GM23338 (cell line): ENCODE measurements around the gene THRB. TPM values are rescaled to one million over a fixed set of nuclear protein-coding genes. Genes with fewer than 3 reads are reported as not detected.

ENCODE experiments used
- ATAC-seq: fragments of 200-7000 bp; cut with Tn5 transposase; 3 replicates; pipeline ENCODE4 v1.9.1; 2020
- DNase-seq: peaks from one replicate; pipeline ENCODE4 v3.0.0-alpha.2; 2015; ENCODE audit warnings: low spot score
- H2AFZ ChIP-seq: fragments of 200-600 bp; sonication (generic); 2 replicates; pipeline ENCODE4 v1.8.0; 2016; ENCODE audit warnings: antibody characterized with exemption, mild to moderate bottlenecking, moderate library complexity
- H3F3A ChIP-seq: fragments of 200-600 bp; sonication (generic); replicated peaks from 2 replicates; pipeline ENCODE4 v1.8.0; 2017; ENCODE audit warnings: antibody characterized with exemption, mixed run types, low read depth
- H3K27ac ChIP-seq: fragments of 200-600 bp; sonication (generic); 2 replicates; pipeline ENCODE4 v1.6.1; 2016; ENCODE audit warnings: low read depth
- H3K27me3 ChIP-seq: fragments of 200-600 bp; sonication (generic); 2 replicates; pipeline ENCODE4 v1.8.0; 2016; ENCODE audit warnings: mild to moderate bottlenecking, mixed run types, moderate library complexity; ENCODE audit not compliant: insufficient read depth
- H3K36me3 ChIP-seq: fragments of 200-600 bp; sonication (generic); 2 replicates; pipeline ENCODE4 v1.8.0; 2016; ENCODE audit warnings: mild to moderate bottlenecking; ENCODE audit not compliant: insufficient read depth
- H3K4me1 ChIP-seq: fragments of 200-600 bp; sonication (generic); 2 replicates; pipeline ENCODE4 v1.8.0; 2016; ENCODE audit warnings: mild to moderate bottlenecking, moderate library complexity; ENCODE audit not compliant: insufficient read depth
- H3K4me2 ChIP-seq: fragments of 200-600 bp; sonication (generic); 2 replicates; pipeline ENCODE4 v1.7.1; 2017; ENCODE audit warnings: mixed run types
- H3K4me3 ChIP-seq: fragments of 200-600 bp; sonication (generic); 2 replicates; pipeline ENCODE4 v1.6.1; 2016; ENCODE audit warnings: mixed run types
- H3K79me2 ChIP-seq: fragments of 200-600 bp; sonication (generic); replicated peaks from 2 replicates; pipeline ENCODE4 v1.8.0; 2017; ENCODE audit warnings: mild to moderate bottlenecking; ENCODE audit not compliant: insufficient read depth
- H3K9me2 ChIP-seq: fragments of 200-600 bp; sonication (generic); 2 replicates; pipeline ENCODE4 v1.8.0; 2017; ENCODE audit not compliant: insufficient read depth
- H4K20me1 ChIP-seq: fragments of 200-600 bp; sonication (generic); replicated peaks from 2 replicates; pipeline ENCODE4 v1.8.0; 2017; ENCODE audit warnings: mild to moderate bottlenecking; ENCODE audit not compliant: insufficient read depth
- H3K27ac Mint-ChIP-seq: 2 replicates; pipeline ENCODE4 v1.8.0; 2020; ENCODE audit warnings: inconsistent platforms, mild to moderate bottlenecking, moderate library complexity, mixed read lengths
- H3K27me3 Mint-ChIP-seq: 3 replicates; pipeline ENCODE4 v1.8.0; 2022; ENCODE audit warnings: low read depth, mild to moderate bottlenecking, moderate library complexity, mixed read lengths, inconsistent platforms; ENCODE audit not compliant: insufficient read depth, poor library complexity
- H3K36me3 Mint-ChIP-seq: 3 replicates; pipeline ENCODE4 v1.8.0; 2021; ENCODE audit warnings: low read depth, mild to moderate bottlenecking, inconsistent platforms, moderate library complexity, mixed read lengths
- H3K4me1 Mint-ChIP-seq: 3 replicates; pipeline ENCODE4 v1.8.0; 2020; ENCODE audit warnings: mild to moderate bottlenecking, inconsistent platforms, mixed read lengths
- H3K4me3 Mint-ChIP-seq: 3 replicates; pipeline ENCODE4 v1.8.0; 2021; ENCODE audit warnings: moderate library complexity, mild to moderate bottlenecking, inconsistent platforms, mixed read lengths
- H3K9me3 Mint-ChIP-seq: 3 replicates; pipeline ENCODE4 v1.8.0; 2020; ENCODE audit warnings: moderate library complexity, mild to moderate bottlenecking, inconsistent platforms, mixed read lengths
- CREB1 ChIP-seq: fragments of 250-450 bp; sonication (Bioruptor Pico); IDR thresholded peaks from 2 replicates; pipeline ENCODE4 v1.5.0; 2020; ENCODE audit warnings: low read depth, mild to moderate bottlenecking, moderate library complexity
- EZH2 ChIP-seq: fragments of 200-600 bp; sonication (generic); IDR thresholded peaks from one replicate; pipeline ENCODE4 v1.8.0; 2017; ENCODE audit warnings: antibody characterized with exemption, mild to moderate bottlenecking, low read depth; ENCODE audit not compliant: unreplicated experiment
- EZH2phosphoT487 ChIP-seq: fragments of 200-600 bp; sonication (generic); IDR thresholded peaks from one replicate; pipeline ENCODE4 v1.8.1; 2018; ENCODE audit warnings: antibody characterized with exemption; ENCODE audit not compliant: unreplicated experiment
- JUNB ChIP-seq: IDR thresholded peaks from one replicate; pipeline ENCODE4 v1.6.1; 2016; ENCODE audit warnings: antibody characterized with exemption; ENCODE audit not compliant: unreplicated experiment
- NANOG ChIP-seq: IDR thresholded peaks from 2 replicates; pipeline ENCODE4 v1.6.1; 2016; ENCODE audit warnings: antibody characterized with exemption, borderline replicate concordance
- POLR2AphosphoS5 ChIP-seq: IDR thresholded peaks from 2 replicates; pipeline ENCODE4 v1.6.1; 2016; ENCODE audit warnings: antibody characterized with exemption, low read depth
- STAT1 ChIP-seq: IDR thresholded peaks from one replicate; pipeline ENCODE4 v1.6.1; 2016; ENCODE audit warnings: antibody characterized with exemption; ENCODE audit not compliant: unreplicated experiment
- ZNF114 ChIP-seq: fragments of 250-450 bp; sonication (Bioruptor Pico); IDR thresholded peaks from 2 replicates; pipeline ENCODE4 v1.5.0; 2020; ENCODE audit warnings: mild to moderate bottlenecking, moderate library complexity
- ZNF331 ChIP-seq: fragments of 250-450 bp; sonication (Bioruptor Pico); IDR thresholded peaks from 2 replicates; pipeline ENCODE4 v1.5.0; 2020; ENCODE audit warnings: low read depth, mild to moderate bottlenecking, moderate library complexity
- polyA plus RNA-seq: library from polyadenylated mRNA; unstranded; fragments of >200 nt; fragmentation: Nextera tagmentation; extraction: Ambion mirVana; gene quantifications from 2 replicates; pipeline ENCODE4 v1.2.1, GENCODE V29; 2016
- total RNA-seq: library from RNA; depleted of rRNA; stranded (reverse); fragments of >200 nt; shearing (Covaris generic); gene quantifications from 2 replicates; pipeline ENCODE4 v1.2.3, GENCODE V29; 2014
- TF ChIP-seq, protein P1 (sequence below): fragments of 250-450 bp; sonication (Bioruptor Pico); IDR thresholded peaks from 2 replicates; pipeline ENCODE4 v1.5.0; 2020; ENCODE audit warnings: mild to moderate bottlenecking, moderate library complexity
- TF ChIP-seq, protein P2 (sequence below): IDR thresholded peaks from one replicate; pipeline ENCODE4 v1.6.1; 2018; ENCODE audit warnings: antibody characterized with exemption; ENCODE audit not compliant: unreplicated experiment
- TF ChIP-seq, protein P3 (sequence below), 2 experiments: fragments of 200-600 bp in 1 of 2; sonication (generic) in 1 of 2; conservative IDR thresholded peaks; 2 replicates each; pipeline versions ENCODE4 v1.5.1 to v1.6.1; 2016 to 2017; ENCODE audit warnings: antibody characterized with exemption in 2 of 2, low read depth in 2 of 2, mild to moderate bottlenecking in 2 of 2, moderate library complexity in 1 of 2
- TF ChIP-seq, protein P4 (sequence below): IDR thresholded peaks from 2 replicates; pipeline ENCODE4 v1.6.1; 2016; ENCODE audit warnings: antibody characterized with exemption

The THRB gene
- total and polyA plus RNA-seq, 2 experiments from 2014 or later, result 1.7 to 3.2 TPM

DNA sequence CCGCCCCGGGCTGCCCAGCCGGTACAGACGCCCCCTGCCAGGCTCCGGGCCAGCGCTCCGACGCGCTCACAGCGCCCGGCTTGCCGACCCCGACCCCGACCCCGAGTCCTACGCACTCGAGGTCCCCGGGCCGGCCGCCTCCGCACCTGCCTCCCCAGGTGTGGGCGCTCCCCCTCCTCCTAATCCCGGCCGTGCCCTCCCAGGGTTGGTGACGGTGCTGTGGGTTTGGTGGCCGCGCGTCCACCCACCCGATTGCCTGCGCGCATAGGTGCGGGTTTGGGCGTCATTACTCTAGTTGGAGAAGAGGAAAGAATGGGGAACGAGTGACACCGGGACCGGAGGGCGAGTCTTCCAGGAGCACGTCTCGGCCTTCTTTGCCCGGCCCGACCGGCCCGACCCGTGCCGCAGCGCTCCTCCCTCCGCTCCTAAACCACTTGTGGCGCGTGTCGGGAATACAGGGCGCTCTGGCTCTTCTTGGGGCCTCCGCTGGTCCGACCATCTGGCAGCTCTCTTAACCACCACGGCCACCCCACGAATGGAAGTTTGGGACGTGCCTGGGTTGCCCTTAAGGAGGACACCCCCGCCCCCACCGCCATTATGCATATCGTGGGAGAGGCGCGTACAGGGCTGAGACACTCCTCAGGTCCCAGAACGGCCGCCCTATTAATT, 810 bp upstream of the THRB start:
- Mint-ChIP-seq H3K4me1 (peaks cover 66% of the 10 kb centered on the region), H3K27ac (no peak overlapping the region), H3K4me3 (peak overlapping the region; percentile 86), H3K36me3 (no peaks in the 10 kb centered on the region), H3K9me3 (0 out of 3 replicates have a peak, but pooled peaks cover 4% of the 10 kb centered on the region), H3K27me3 (peaks cover 57% of the 10 kb centered on the region)
- H3K27ac ChIP-seq, result no peak overlapping the region
- no peaks in the 10 kb centered on the region for H3K36me3 ChIP-seq
- TF ChIP-seq CREB1 (CRISPR knock-in tag), result no peak
- no peak for TF ChIP-seq NANOG
- TF ChIP-seq, protein P1, sequence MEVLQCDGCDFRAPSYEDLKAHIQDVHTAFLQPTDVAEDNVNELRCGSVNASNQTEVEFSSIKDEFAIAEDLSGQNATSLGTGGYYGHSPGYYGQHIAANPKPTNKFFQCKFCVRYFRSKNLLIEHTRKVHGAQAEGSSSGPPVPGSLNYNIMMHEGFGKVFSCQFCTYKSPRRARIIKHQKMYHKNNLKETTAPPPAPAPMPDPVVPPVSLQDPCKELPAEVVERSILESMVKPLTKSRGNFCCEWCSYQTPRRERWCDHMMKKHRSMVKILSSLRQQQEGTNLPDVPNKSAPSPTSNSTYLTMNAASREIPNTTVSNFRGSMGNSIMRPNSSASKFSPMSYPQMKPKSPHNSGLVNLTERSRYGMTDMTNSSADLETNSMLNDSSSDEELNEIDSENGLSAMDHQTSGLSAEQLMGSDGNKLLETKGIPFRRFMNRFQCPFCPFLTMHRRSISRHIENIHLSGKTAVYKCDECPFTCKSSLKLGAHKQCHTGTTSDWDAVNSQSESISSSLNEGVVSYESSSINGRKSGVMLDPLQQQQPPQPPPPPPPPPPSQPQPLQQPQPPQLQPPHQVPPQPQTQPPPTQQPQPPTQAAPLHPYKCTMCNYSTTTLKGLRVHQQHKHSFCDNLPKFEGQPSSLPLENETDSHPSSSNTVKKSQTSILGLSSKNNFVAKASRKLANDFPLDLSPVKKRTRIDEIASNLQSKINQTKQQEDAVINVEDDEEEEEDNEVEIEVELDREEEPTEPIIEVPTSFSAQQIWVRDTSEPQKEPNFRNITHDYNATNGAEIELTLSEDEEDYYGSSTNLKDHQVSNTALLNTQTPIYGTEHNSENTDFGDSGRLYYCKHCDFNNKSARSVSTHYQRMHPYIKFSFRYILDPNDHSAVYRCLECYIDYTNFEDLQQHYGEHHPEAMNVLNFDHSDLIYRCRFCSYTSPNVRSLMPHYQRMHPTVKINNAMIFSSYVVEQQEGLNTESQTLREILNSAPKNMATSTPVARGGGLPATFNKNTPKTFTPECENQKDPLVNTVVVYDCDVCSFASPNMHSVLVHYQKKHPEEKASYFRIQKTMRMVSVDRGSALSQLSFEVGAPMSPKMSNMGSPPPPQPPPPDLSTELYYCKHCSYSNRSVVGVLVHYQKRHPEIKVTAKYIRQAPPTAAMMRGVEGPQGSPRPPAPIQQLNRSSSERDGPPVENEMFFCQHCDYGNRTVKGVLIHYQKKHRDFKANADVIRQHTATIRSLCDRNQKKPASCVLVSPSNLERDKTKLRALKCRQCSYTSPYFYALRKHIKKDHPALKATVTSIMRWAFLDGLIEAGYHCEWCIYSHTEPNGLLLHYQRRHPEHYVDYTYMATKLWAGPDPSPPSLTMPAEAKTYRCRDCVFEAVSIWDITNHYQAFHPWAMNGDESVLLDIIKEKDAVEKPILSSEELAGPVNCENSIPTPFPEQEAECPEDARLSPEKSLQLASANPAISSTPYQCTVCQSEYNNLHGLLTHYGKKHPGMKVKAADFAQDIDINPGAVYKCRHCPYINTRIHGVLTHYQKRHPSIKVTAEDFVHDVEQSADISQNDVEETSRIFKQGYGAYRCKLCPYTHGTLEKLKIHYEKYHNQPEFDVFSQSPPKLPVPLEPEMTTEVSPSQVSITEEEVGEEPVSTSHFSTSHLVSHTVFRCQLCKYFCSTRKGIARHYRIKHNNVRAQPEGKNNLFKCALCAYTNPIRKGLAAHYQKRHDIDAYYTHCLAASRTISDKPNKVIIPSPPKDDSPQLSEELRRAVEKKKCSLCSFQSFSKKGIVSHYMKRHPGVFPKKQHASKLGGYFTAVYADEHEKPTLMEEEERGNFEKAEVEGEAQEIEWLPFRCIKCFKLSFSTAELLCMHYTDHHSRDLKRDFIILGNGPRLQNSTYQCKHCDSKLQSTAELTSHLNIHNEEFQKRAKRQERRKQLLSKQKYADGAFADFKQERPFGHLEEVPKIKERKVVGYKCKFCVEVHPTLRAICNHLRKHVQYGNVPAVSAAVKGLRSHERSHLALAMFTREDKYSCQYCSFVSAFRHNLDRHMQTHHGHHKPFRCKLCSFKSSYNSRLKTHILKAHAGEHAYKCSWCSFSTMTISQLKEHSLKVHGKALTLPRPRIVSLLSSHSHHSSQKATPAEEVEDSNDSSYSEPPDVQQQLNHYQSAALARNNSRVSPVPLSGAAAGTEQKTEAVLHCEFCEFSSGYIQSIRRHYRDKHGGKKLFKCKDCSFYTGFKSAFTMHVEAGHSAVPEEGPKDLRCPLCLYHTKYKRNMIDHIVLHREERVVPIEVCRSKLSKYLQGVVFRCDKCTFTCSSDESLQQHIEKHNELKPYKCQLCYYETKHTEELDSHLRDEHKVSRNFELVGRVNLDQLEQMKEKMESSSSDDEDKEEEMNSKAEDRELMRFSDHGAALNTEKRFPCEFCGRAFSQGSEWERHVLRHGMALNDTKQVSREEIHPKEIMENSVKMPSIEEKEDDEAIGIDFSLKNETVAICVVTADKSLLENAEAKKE (CRISPR knock-in tag), result no peak
- TF ChIP-seq, protein P2, sequence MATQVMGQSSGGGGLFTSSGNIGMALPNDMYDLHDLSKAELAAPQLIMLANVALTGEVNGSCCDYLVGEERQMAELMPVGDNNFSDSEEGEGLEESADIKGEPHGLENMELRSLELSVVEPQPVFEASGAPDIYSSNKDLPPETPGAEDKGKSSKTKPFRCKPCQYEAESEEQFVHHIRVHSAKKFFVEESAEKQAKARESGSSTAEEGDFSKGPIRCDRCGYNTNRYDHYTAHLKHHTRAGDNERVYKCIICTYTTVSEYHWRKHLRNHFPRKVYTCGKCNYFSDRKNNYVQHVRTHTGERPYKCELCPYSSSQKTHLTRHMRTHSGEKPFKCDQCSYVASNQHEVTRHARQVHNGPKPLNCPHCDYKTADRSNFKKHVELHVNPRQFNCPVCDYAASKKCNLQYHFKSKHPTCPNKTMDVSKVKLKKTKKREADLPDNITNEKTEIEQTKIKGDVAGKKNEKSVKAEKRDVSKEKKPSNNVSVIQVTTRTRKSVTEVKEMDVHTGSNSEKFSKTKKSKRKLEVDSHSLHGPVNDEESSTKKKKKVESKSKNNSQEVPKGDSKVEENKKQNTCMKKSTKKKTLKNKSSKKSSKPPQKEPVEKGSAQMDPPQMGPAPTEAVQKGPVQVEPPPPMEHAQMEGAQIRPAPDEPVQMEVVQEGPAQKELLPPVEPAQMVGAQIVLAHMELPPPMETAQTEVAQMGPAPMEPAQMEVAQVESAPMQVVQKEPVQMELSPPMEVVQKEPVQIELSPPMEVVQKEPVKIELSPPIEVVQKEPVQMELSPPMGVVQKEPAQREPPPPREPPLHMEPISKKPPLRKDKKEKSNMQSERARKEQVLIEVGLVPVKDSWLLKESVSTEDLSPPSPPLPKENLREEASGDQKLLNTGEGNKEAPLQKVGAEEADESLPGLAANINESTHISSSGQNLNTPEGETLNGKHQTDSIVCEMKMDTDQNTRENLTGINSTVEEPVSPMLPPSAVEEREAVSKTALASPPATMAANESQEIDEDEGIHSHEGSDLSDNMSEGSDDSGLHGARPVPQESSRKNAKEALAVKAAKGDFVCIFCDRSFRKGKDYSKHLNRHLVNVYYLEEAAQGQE, result no peak
- TF ChIP-seq POLR2AphosphoS5, result no peak
- TF ChIP-seq, protein P3, sequence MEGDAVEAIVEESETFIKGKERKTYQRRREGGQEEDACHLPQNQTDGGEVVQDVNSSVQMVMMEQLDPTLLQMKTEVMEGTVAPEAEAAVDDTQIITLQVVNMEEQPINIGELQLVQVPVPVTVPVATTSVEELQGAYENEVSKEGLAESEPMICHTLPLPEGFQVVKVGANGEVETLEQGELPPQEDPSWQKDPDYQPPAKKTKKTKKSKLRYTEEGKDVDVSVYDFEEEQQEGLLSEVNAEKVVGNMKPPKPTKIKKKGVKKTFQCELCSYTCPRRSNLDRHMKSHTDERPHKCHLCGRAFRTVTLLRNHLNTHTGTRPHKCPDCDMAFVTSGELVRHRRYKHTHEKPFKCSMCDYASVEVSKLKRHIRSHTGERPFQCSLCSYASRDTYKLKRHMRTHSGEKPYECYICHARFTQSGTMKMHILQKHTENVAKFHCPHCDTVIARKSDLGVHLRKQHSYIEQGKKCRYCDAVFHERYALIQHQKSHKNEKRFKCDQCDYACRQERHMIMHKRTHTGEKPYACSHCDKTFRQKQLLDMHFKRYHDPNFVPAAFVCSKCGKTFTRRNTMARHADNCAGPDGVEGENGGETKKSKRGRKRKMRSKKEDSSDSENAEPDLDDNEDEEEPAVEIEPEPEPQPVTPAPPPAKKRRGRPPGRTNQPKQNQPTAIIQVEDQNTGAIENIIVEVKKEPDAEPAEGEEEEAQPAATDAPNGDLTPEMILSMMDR (conservative IDR thresholded peaks at IDR 0.05; ENCODE audit: low read depth in 2 of 2), result no peak
- no peak for TF ChIP-seq ZNF114 (CRISPR knock-in tag)
- TF ChIP-seq EZH2phosphoT487, result no peak
- TF ChIP-seq STAT1, result no peak
- no peak for TF ChIP-seq JUNB
- TF ChIP-seq, protein P4, sequence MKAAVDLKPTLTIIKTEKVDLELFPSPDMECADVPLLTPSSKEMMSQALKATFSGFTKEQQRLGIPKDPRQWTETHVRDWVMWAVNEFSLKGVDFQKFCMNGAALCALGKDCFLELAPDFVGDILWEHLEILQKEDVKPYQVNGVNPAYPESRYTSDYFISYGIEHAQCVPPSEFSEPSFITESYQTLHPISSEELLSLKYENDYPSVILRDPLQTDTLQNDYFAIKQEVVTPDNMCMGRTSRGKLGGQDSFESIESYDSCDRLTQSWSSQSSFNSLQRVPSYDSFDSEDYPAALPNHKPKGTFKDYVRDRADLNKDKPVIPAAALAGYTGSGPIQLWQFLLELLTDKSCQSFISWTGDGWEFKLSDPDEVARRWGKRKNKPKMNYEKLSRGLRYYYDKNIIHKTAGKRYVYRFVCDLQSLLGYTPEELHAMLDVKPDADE, result no peak
- TF ChIP-seq ZNF331, result no peak
- TF ChIP-seq EZH2, result no peak
- peak overlapping the region; percentile 95 for H3K4me2 ChIP-seq
- 0 out of 2 replicates have a peak, but pooled peaks cover 4% of the 10 kb centered on the region for H3K9me2 ChIP-seq
- no peaks in the 10 kb centered on the region for H4K20me1 ChIP-seq
- H3K4me1 ChIP-seq, result peaks cover 63% of the 10 kb centered on the region
- H3F3A ChIP-seq, result peaks cover 6% of the 10 kb centered on the region; the same call in 1 of the 2 replicates
- DNase-seq (peak; percentile 80), ATAC-seq (peak; percentile 63)
- peak overlapping the region; percentile 94 for H2AFZ ChIP-seq
- H3K79me2 ChIP-seq, result no peaks in the 10 kb centered on the region; the same call in 1 of the 2 replicates
- peak overlapping the region; percentile 76 for H3K4me3 ChIP-seq
- H3K27me3 ChIP-seq, result peaks cover 57% of the 10 kb centered on the region
